ENCODE results near the gene ESYT3.

- no peak for TF ChIP-seq TBP (IDR thresholded peaks at IDR 0.05; ENCODE audit: low read depth, low read length)
- TF ChIP-seq POLR2A (IDR thresholded peaks at IDR 0.05; ENCODE audit: control extremely low read depth in 1 of 2, low read depth in 2 of 2, low read length in 2 of 2): no peak
- TF ChIP-seq, protein P1, sequence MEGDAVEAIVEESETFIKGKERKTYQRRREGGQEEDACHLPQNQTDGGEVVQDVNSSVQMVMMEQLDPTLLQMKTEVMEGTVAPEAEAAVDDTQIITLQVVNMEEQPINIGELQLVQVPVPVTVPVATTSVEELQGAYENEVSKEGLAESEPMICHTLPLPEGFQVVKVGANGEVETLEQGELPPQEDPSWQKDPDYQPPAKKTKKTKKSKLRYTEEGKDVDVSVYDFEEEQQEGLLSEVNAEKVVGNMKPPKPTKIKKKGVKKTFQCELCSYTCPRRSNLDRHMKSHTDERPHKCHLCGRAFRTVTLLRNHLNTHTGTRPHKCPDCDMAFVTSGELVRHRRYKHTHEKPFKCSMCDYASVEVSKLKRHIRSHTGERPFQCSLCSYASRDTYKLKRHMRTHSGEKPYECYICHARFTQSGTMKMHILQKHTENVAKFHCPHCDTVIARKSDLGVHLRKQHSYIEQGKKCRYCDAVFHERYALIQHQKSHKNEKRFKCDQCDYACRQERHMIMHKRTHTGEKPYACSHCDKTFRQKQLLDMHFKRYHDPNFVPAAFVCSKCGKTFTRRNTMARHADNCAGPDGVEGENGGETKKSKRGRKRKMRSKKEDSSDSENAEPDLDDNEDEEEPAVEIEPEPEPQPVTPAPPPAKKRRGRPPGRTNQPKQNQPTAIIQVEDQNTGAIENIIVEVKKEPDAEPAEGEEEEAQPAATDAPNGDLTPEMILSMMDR (IDR thresholded peaks at IDR 0.05; ENCODE audit: control extremely low read depth in 1 of 3, insufficient read depth in 1 of 3, low read depth in 1 of 3, low read length in 3 of 3): no peak
- no peak for TF ChIP-seq SIN3A (conservative IDR thresholded peaks at IDR 0.05 in 1 of 2, IDR thresholded peaks at IDR 0.05 in 1 of 2; ENCODE audit: low read depth in 1 of 2, low read length in 2 of 2)
- TF ChIP-seq PHF8 (conservative IDR thresholded peaks at IDR 0.05; ENCODE audit: low read depth, low read length): no peak
- TF ChIP-seq TAF7 (optimal IDR thresholded peaks at IDR 0.05; ENCODE audit: borderline replicate concordance, low read depth, low read length): no peak
Measured at GRCh38 chr3:138443521-138444503, 9.4 kb downstream of the ESYT3 start.

Measured in H1 (cell line).